K562 (cell line): ENCODE data around the gene BSPRY. TPM values are rescaled to one million over a fixed set of nuclear protein-coding genes. Genes with fewer than 3 reads are reported as not detected.

Experiments
- FOXA3 ChIP-seq, 2 experiments: fragments of 450-650 bp in 1 of 2; sonication (generic) in 1 of 2; formaldehyde crosslinking; IDR thresholded peaks in 1 of 2; conservative IDR thresholded peaks in 1 of 2; 2 replicates each; pipeline versions ENCODE4 v1.4.0 to v1.8.0; 2020 to 2022; ENCODE audit warnings: mild to moderate bottlenecking in 2 of 2, missing genetic modification reagents in 1 of 2
- FUS ChIP-seq: fragments of 200-400 bp; formaldehyde crosslinking; optimal IDR thresholded peaks from 2 replicates; pipeline ENCODE3; 2017; ENCODE audit warnings: low read depth, low read length
- NBN ChIP-seq: fragments of 450-650 bp; IDR thresholded peaks from 2 replicates; pipeline ENCODE4 v1.6.1; 2016; ENCODE audit warnings: low read depth, mild to moderate bottlenecking
- NFXL1 ChIP-seq: fragments of 450-650 bp; formaldehyde crosslinking; IDR thresholded peaks from 2 replicates; pipeline ENCODE4 v1.4.0; 2021; ENCODE audit warnings: mild to moderate bottlenecking
- NFYB ChIP-seq: IDR thresholded peaks from 2 replicates; pipeline ENCODE4 v1.6.1; 2011; ENCODE audit warnings: mild to moderate bottlenecking, moderate library complexity; ENCODE audit not compliant: insufficient read length; ENCODE audit errors: extremely low read depth
- PML ChIP-seq: IDR thresholded peaks from 2 replicates; pipeline ENCODE4 v1.6.1; 2012; ENCODE audit warnings: low read length, inconsistent platforms
- SIRT6 ChIP-seq: IDR thresholded peaks from one replicate; pipeline ENCODE4 v1.6.1; 2012; ENCODE audit warnings: low read depth, mild to moderate bottlenecking, control low read depth, inconsistent platforms, low read length, moderate library complexity
- SP2 ChIP-seq: IDR thresholded peaks from 2 replicates; pipeline ENCODE4 v1.6.1; 2011; ENCODE audit warnings: mild to moderate bottlenecking, low read depth, low read length, moderate library complexity; ENCODE audit not compliant: poor library complexity, severe bottlenecking; ENCODE audit errors: extremely low read depth
- TCFL5 ChIP-seq: fragments of 250-450 bp; sonication (Bioruptor Pico); conservative IDR thresholded peaks from 2 replicates; pipeline ENCODE4 v1.6.1; 2021; ENCODE audit warnings: mild to moderate bottlenecking, moderate library complexity, matching md5 sums
- XRCC3 ChIP-seq: fragments of 450-650 bp; IDR thresholded peaks from 2 replicates; pipeline ENCODE4 v1.6.1; 2017; ENCODE audit warnings: mild to moderate bottlenecking, moderate library complexity
- ZNF175 ChIP-seq: fragments of 200-800 bp; sonication (Bioruptor generic); IDR thresholded peaks from 2 replicates; pipeline ENCODE4 v1.6.1; 2016; ENCODE audit warnings: low read depth, mild to moderate bottlenecking, missing genetic modification characterization, missing compliant biosample characterization
- ZNF274 ChIP-seq: IDR thresholded peaks from 2 replicates; pipeline ENCODE4 v1.6.1; 2011; ENCODE audit warnings: low read depth, mild to moderate bottlenecking, low read length, moderate library complexity, borderline replicate concordance
- polyA plus RNA-seq, 8 experiments: library from polyadenylated mRNA; depleted of rRNA in 4 of 8; stranded (reverse) in 5 of 8; unstranded in 3 of 8; fragments of >200 nt; fragmentation: Nextera tagmentation in 2 of 8; fragmentation: Illumina TruSeq in 1 of 8; extraction: Ambion mirVana in 2 of 8; extraction: Trizol in 1 of 8; gene quantifications; 2 replicates each; pipeline versions ENCODE4 v1.2.1 to v1.2.3, GENCODE V29; 2011 to 2014; ENCODE audit warnings: inconsistent platforms in 1 of 8, missing spikeins in 1 of 8
- total RNA-seq, 7 experiments: library from RNA; depleted of rRNA in 6 of 7; stranded (reverse); fragments of >200 nt in 6 of 7; fragmentation: Illumina TruSeq in 2 of 7; extraction: Trizol in 2 of 7; gene quantifications; 2 replicates each; pipeline versions ENCODE4 v1.2.1 to v1.2.3, GENCODE V29; 2011 to 2021; ENCODE audit warnings: low replicate concordance in 1 of 7
- TF ChIP-seq, protein P1 (sequence below): sonication (generic); formaldehyde crosslinking; IDR thresholded peaks from 2 replicates; pipeline ENCODE4 v1.8.1; 2022; ENCODE audit warnings: missing genetic modification reagents
- TF ChIP-seq, protein P2 (sequence below): fragments of 200-600 bp; sonication (generic); IDR thresholded peaks from one replicate; pipeline ENCODE4 v1.6.1; 2012; ENCODE audit warnings: mild to moderate bottlenecking, low read depth, low read length, inconsistent platforms

Gene BSPRY
- total and polyA plus RNA-seq, 9 of the 15 experiments (the other 6 are each of a cell fraction or from before 2014, with no cell fraction given) = 0.07 to 0.67 (median 0.18) TPM

DNA sequence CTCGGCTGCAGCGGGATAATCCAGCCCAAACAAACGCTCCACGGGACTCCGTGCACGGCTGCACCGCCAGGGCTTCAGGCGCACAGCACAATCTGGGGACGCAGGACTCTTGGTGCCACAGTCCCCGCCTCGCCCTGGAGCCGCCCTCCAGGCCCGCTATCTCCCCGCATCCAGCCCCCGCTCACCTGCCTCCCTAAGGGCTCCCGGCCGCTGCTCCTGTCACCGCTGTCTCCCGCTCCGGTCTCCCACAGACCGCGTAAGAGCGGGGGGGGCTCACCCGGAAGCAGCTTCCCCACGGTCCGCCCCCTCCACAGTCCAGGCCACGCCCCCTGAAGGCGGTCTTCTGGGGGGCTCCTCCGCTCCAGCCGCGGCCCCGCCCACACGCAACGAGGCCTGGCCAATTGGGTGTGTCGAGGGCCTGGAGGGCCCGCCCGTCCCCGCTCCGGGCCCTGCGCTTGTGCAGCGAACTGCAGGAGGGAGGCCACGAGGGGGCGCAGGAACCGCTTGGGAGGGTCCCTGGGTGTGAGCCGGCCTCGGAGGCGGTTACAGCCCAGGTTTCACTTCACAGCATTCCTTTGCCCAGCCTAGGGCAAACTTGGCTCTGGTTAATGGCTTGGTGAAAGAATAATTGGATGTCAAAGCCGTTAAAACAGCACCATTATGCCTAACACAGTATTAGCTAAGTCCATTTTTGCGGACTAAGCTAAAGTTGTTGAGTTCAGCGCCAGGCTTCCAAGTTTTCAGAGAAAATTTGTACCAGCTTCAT, 51.9 kb downstream of the BSPRY start, which contains the start of gene ALAD (continued):
- TF ChIP-seq TCFL5 (no peak), ZNF274 (no peak), SIRT6 (no peak), FUS (peak; percentile 54), PML (no peak; the same call in 1 of the 2 replicates), FOXA3 (CRISPR knock-in tag; conservative IDR thresholded peaks at IDR 0.05 in 1 of 2, IDR thresholded peaks at IDR 0.05 in 1 of 2) (no peak), NFYB (no peak), XRCC3 (no peak), NFXL1 (CRISPR knock-in tag) (no peak), SP2 (no peak), ZNF175 (CRISPR knock-in tag) (no peak), NBN (no peak)
- TF ChIP-seq, protein P1, sequence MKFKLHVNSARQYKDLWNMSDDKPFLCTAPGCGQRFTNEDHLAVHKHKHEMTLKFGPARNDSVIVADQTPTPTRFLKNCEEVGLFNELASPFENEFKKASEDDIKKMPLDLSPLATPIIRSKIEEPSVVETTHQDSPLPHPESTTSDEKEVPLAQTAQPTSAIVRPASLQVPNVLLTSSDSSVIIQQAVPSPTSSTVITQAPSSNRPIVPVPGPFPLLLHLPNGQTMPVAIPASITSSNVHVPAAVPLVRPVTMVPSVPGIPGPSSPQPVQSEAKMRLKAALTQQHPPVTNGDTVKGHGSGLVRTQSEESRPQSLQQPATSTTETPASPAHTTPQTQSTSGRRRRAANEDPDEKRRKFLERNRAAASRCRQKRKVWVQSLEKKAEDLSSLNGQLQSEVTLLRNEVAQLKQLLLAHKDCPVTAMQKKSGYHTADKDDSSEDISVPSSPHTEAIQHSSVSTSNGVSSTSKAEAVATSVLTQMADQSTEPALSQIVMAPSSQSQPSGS (CRISPR knock-in tag) = no peak
- TF ChIP-seq, protein P2, sequence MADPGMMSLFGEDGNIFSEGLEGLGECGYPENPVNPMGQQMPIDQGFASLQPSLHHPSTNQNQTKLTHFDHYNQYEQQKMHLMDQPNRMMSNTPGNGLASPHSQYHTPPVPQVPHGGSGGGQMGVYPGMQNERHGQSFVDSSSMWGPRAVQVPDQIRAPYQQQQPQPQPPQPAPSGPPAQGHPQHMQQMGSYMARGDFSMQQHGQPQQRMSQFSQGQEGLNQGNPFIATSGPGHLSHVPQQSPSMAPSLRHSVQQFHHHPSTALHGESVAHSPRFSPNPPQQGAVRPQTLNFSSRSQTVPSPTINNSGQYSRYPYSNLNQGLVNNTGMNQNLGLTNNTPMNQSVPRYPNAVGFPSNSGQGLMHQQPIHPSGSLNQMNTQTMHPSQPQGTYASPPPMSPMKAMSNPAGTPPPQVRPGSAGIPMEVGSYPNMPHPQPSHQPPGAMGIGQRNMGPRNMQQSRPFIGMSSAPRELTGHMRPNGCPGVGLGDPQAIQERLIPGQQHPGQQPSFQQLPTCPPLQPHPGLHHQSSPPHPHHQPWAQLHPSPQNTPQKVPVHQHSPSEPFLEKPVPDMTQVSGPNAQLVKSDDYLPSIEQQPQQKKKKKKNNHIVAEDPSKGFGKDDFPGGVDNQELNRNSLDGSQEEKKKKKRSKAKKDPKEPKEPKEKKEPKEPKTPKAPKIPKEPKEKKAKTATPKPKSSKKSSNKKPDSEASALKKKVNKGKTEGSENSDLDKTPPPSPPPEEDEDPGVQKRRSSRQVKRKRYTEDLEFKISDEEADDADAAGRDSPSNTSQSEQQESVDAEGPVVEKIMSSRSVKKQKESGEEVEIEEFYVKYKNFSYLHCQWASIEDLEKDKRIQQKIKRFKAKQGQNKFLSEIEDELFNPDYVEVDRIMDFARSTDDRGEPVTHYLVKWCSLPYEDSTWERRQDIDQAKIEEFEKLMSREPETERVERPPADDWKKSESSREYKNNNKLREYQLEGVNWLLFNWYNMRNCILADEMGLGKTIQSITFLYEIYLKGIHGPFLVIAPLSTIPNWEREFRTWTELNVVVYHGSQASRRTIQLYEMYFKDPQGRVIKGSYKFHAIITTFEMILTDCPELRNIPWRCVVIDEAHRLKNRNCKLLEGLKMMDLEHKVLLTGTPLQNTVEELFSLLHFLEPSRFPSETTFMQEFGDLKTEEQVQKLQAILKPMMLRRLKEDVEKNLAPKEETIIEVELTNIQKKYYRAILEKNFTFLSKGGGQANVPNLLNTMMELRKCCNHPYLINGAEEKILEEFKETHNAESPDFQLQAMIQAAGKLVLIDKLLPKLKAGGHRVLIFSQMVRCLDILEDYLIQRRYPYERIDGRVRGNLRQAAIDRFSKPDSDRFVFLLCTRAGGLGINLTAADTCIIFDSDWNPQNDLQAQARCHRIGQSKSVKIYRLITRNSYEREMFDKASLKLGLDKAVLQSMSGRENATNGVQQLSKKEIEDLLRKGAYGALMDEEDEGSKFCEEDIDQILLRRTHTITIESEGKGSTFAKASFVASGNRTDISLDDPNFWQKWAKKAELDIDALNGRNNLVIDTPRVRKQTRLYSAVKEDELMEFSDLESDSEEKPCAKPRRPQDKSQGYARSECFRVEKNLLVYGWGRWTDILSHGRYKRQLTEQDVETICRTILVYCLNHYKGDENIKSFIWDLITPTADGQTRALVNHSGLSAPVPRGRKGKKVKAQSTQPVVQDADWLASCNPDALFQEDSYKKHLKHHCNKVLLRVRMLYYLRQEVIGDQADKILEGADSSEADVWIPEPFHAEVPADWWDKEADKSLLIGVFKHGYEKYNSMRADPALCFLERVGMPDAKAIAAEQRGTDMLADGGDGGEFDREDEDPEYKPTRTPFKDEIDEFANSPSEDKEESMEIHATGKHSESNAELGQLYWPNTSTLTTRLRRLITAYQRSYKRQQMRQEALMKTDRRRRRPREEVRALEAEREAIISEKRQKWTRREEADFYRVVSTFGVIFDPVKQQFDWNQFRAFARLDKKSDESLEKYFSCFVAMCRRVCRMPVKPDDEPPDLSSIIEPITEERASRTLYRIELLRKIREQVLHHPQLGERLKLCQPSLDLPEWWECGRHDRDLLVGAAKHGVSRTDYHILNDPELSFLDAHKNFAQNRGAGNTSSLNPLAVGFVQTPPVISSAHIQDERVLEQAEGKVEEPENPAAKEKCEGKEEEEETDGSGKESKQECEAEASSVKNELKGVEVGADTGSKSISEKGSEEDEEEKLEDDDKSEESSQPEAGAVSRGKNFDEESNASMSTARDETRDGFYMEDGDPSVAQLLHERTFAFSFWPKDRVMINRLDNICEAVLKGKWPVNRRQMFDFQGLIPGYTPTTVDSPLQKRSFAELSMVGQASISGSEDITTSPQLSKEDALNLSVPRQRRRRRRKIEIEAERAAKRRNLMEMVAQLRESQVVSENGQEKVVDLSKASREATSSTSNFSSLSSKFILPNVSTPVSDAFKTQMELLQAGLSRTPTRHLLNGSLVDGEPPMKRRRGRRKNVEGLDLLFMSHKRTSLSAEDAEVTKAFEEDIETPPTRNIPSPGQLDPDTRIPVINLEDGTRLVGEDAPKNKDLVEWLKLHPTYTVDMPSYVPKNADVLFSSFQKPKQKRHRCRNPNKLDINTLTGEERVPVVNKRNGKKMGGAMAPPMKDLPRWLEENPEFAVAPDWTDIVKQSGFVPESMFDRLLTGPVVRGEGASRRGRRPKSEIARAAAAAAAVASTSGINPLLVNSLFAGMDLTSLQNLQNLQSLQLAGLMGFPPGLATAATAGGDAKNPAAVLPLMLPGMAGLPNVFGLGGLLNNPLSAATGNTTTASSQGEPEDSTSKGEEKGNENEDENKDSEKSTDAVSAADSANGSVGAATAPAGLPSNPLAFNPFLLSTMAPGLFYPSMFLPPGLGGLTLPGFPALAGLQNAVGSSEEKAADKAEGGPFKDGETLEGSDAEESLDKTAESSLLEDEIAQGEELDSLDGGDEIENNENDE = no peak
